HCT116 (cell line): ENCODE data around the gene CTXN1. TPM values are rescaled to one million over a fixed set of nuclear protein-coding genes. Genes with fewer than 3 reads are reported as not detected.

ENCODE experiments used
- ATAC-seq: fragments of 200-7000 bp; cut with Tn5 transposase; 2 replicates; pipeline ENCODE4 v1.9.1; 2020; ENCODE audit warnings: mild to moderate bottlenecking, moderate library complexity
- BruUV-seq: library from RNA; stranded (reverse); fragments of 400-500 nt; replicated peaks from 2 replicates; lab custom pipeline; 2021; lab: Mats Ljungman, UMichigan
- CTCF ChIA-PET: fragments of 300-600 bp; sonication (Branson Sonifier 250); formaldehyde crosslinking; loops from one replicate; lab custom pipeline; 2021; ENCODE audit warnings: antibody characterized with exemption; lab: Charles Lee
- POLR2A ChIA-PET: fragments of 300-600, 350-600 bp; sonication (Branson Sonifier 250); formaldehyde crosslinking; loops from one replicate; lab custom pipeline; 2021; ENCODE audit warnings: antibody characterized with exemption; lab: Charles Lee
- RAD21 ChIA-PET, 2 experiments: fragments of 300-600 bp; sonication (Branson Sonifier 250); formaldehyde crosslinking; loops; one replicate each; lab custom pipeline; 2023; ENCODE audit warnings: low total read pairs in 2 of 2; ENCODE audit not compliant: uncharacterized antibody in 2 of 2, unreplicated experiment in 2 of 2, low non-redundant PET in 1 of 2; lab: Charles Lee
- DNase-seq: peaks from one replicate; pipeline ENCODE4 v3.0.0-alpha.2; 2010; ENCODE audit warnings: low read depth, low spot score
- H2AFZ ChIP-seq: fragments of 200-600 bp; shearing (Covaris generic), sonication (generic); 2 replicates; pipeline ENCODE4 v1.6.1; 2017; ENCODE audit warnings: low read depth, mixed run types, mixed read lengths, antibody characterized with exemption, low read length; ENCODE audit not compliant: poor library complexity, severe bottlenecking
- H3K27ac ChIP-seq: 2 replicates; pipeline ENCODE4 v1.5.1; 2012; ENCODE audit warnings: low read depth, low read length
- H3K27me3 ChIP-seq: fragments of 200-600 bp; sonication (generic); 2 replicates; pipeline ENCODE4 v1.6.1; 2016; ENCODE audit warnings: mixed run types, low read length, mixed read lengths; ENCODE audit not compliant: insufficient read depth
- H3K36me3 ChIP-seq, 2 experiments: fragments of 200-500 bp in 1 of 2; fragments of 200-600 bp in 1 of 2; sonication (Bioruptor generic) in 1 of 2; sonication (generic) in 1 of 2; 2 replicates each; pipeline versions ENCODE4 v1.5.1 to v1.6.1; 2014 to 2016; ENCODE audit warnings: low read length in 2 of 2, inconsistent platforms in 1 of 2, mixed read lengths in 1 of 2, mixed run types in 1 of 2; ENCODE audit not compliant: insufficient read depth in 2 of 2, control insufficient read depth in 1 of 2
- H3K4me1 ChIP-seq, 2 experiments: fragments of 200-600 bp in 1 of 2; sonication (generic) in 1 of 2; 2 replicates each; pipeline versions ENCODE4 v1.5.1 to v1.6.1; 2012 to 2017; ENCODE audit warnings: low read length in 2 of 2, inconsistent platforms in 1 of 2, mild to moderate bottlenecking in 1 of 2, mixed read lengths in 1 of 2, mixed run types in 1 of 2, moderate library complexity in 1 of 2; ENCODE audit not compliant: insufficient read depth in 2 of 2, control insufficient read depth in 1 of 2
- H3K4me2 ChIP-seq: fragments of 200-600 bp; sonication (generic); 2 replicates; pipeline ENCODE4 v1.6.1; 2017; ENCODE audit warnings: mixed run types, low read length, mixed read lengths
- H3K4me3 ChIP-seq, 2 experiments: fragments of 200-600 bp in 1 of 2; sonication (generic) in 1 of 2; replicated peaks in 1 of 2; 2 replicates each; pipeline ENCODE4 v1.5.1; 2011 to 2016; ENCODE audit warnings: low read length in 2 of 2, control low read depth in 1 of 2, low read depth in 1 of 2, mild to moderate bottlenecking in 1 of 2, mixed read lengths in 1 of 2, mixed run types in 1 of 2
- H3K79me2 ChIP-seq: fragments of 200-600 bp; sonication (generic); 2 replicates; pipeline ENCODE4 v1.6.1; 2017; ENCODE audit warnings: mild to moderate bottlenecking, mixed run types, low read length, moderate library complexity, mixed read lengths; ENCODE audit not compliant: insufficient read depth
- H3K9ac ChIP-seq: fragments of 200-600 bp; sonication (generic); 2 replicates; pipeline ENCODE4 v1.6.1; 2016; ENCODE audit warnings: low read length, mixed read lengths
- H3K9me2 ChIP-seq: fragments of 200-600 bp; sonication (generic), shearing (Covaris generic); 2 replicates; pipeline ENCODE4 v1.6.1; 2017; ENCODE audit warnings: mixed run types, mild to moderate bottlenecking, moderate library complexity; ENCODE audit not compliant: insufficient read depth
- H3K9me3 ChIP-seq, 2 experiments: fragments of 200-500 bp in 1 of 2; fragments of 200-600 bp in 1 of 2; sonication (Bioruptor generic) in 1 of 2; sonication (generic) in 1 of 2; 2 replicates each; pipeline ENCODE4 v1.6.1; 2014 to 2017; ENCODE audit warnings: low read length in 2 of 2, mixed read lengths in 2 of 2, inconsistent platforms in 1 of 2, low read depth in 1 of 2, mild to moderate bottlenecking in 1 of 2, mixed run types in 1 of 2, moderate library complexity in 1 of 2; ENCODE audit not compliant: control insufficient read depth in 1 of 2, insufficient read depth in 1 of 2
- H4K20me1 ChIP-seq: fragments of 200-600 bp; sonication (generic), shearing (Covaris generic); 2 replicates; pipeline ENCODE4 v1.6.1; 2017; ENCODE audit warnings: mixed run types, mild to moderate bottlenecking, moderate library complexity; ENCODE audit not compliant: insufficient read depth
- ATF3 ChIP-seq: IDR thresholded peaks from 2 replicates; pipeline ENCODE4 v1.6.1; 2012
- CBX3 ChIP-seq: IDR thresholded peaks from 2 replicates; pipeline ENCODE4 v1.6.1; 2012; ENCODE audit warnings: low read depth
- CEBPB ChIP-seq: IDR thresholded peaks from 2 replicates; pipeline ENCODE4 v1.6.1; 2012; ENCODE audit warnings: low read depth
- EGR1 ChIP-seq: IDR thresholded peaks from 2 replicates; pipeline ENCODE4 v1.6.1; 2012; ENCODE audit warnings: low read depth
- EZH2 ChIP-seq: fragments of 200-600 bp; sonication (generic); IDR thresholded peaks from 2 replicates; pipeline ENCODE4 v1.6.1; 2017; ENCODE audit warnings: antibody characterized with exemption, mixed run types
- EZH2phosphoT487 ChIP-seq: fragments of 200-600 bp; IDR thresholded peaks from 2 replicates; pipeline ENCODE4 v1.6.1; 2018; ENCODE audit warnings: antibody characterized with exemption, borderline replicate concordance
- FOSL1 ChIP-seq: IDR thresholded peaks from 2 replicates; pipeline ENCODE4 v1.6.1; 2012; ENCODE audit warnings: low read depth
- JUND ChIP-seq: IDR thresholded peaks from 2 replicates; pipeline ENCODE4 v1.6.1; 2012
- MAX ChIP-seq: IDR thresholded peaks from 2 replicates; pipeline ENCODE4 v1.6.1; 2012
- POLR2A ChIP-seq: IDR thresholded peaks from 2 replicates; pipeline ENCODE4 v1.7.0; 2011; ENCODE audit warnings: borderline replicate concordance; ENCODE audit not compliant: insufficient read depth, insufficient read length; ENCODE audit errors: extremely low read depth
- POLR2AphosphoS5 ChIP-seq: IDR thresholded peaks from 2 replicates; pipeline ENCODE4 v1.6.1; 2011; ENCODE audit warnings: mild to moderate bottlenecking, low read depth, low read length, moderate library complexity
- RAD21 ChIP-seq: IDR thresholded peaks from 2 replicates; pipeline ENCODE4 v1.6.1; 2012; ENCODE audit warnings: low read depth, mild to moderate bottlenecking
- REST ChIP-seq: IDR thresholded peaks from 2 replicates; pipeline ENCODE4 v1.6.1; 2012; ENCODE audit warnings: low read depth
- SIN3A ChIP-seq: IDR thresholded peaks from 2 replicates; pipeline ENCODE4 v1.6.1; 2012; ENCODE audit warnings: low read depth
- SP1 ChIP-seq: IDR thresholded peaks from 2 replicates; pipeline ENCODE4 v1.6.1; 2012; ENCODE audit warnings: low read depth
- SRF ChIP-seq: IDR thresholded peaks from 2 replicates; pipeline ENCODE4 v1.6.1; 2012; ENCODE audit warnings: low read depth
- TCF7L2 ChIP-seq: IDR thresholded peaks from 2 replicates; pipeline ENCODE4 v1.7.0; 2011; ENCODE audit warnings: borderline replicate concordance, inconsistent platforms; ENCODE audit not compliant: insufficient read depth, insufficient read length; ENCODE audit errors: extremely low read depth
- YY1 ChIP-seq: IDR thresholded peaks from 2 replicates; pipeline ENCODE4 v1.6.1; 2011; ENCODE audit warnings: low read length, low read depth, moderate library complexity, mild to moderate bottlenecking; ENCODE audit not compliant: insufficient replicate concordance; ENCODE audit errors: extremely low read depth
- ZFX ChIP-seq: fragments of 450-650 bp; IDR thresholded peaks from 2 replicates; pipeline ENCODE4 v1.6.1; 2017
- intact Hi-C: fragments of 100-400 bp; cut with micrococcal nuclease; formaldehyde crosslinking; loops from 2 replicates; pipeline ENCODE4 v1.10.0; 2022
- total RNA-seq: library from RNA; stranded (reverse); gene quantifications from one replicate; pipeline ENCODE4 v1.2.1, GENCODE V29; 2021; ENCODE audit not compliant: unreplicated experiment

Gene CTXN1
- total RNA-seq, 1 experiment from 2014 or later: 56.0 TPM

- POLR2A ChIA-PET: no interaction called here
Observed at GRCh38 chr19:7894612-7895309, 31.2 kb downstream of the CTXN1 start.

More at GRCh38 chr19:7894612-7895309, 31.2 kb downstream of the CTXN1 start:
- no peaks in the 10 kb centered on the region for H3K27me3 ChIP-seq
- RAD21 ChIA-PET: no interaction called here
- DNase-seq (no peak), ATAC-seq (peak; percentile 42; the same call in 1 of the 2 replicates)
- no peak overlapping the region for H2AFZ ChIP-seq
- peaks cover 0 to 9% of the 10 kb centered on the region in 2 experiments; a peak in 2 of 4 replicates for H3K36me3 ChIP-seq
- H3K9me3 ChIP-seq: no peaks in the 10 kb centered on the region
- TF ChIP-seq CBX3 (no peak), SRF (no peak), POLR2A (no peak), CEBPB (no peak), MAX (no peak), RAD21 (no peak), JUND (no peak), ATF3 (no peak), ZFX (no peak), EZH2phosphoT487 (no peak), SP1 (no peak), FOSL1 (no peak), SIN3A (no peak), REST (no peak), EZH2 (no peak), YY1 (no peak), TCF7L2 (no peak), POLR2AphosphoS5 (no peak), EGR1 (no peak)
- no peaks in the 10 kb centered on the region for H3K9me2 ChIP-seq
- H3K4me1 ChIP-seq: peaks cover 0 to 3% of the 10 kb centered on the region in 2 experiments; a peak in 1 of 4 replicates
- no peak overlapping the region for H3K4me3 ChIP-seq
- no peaks in the 10 kb centered on the region for H4K20me1 ChIP-seq
- H3K79me2 ChIP-seq: peaks cover 32% of the 10 kb centered on the region
- CTCF ChIA-PET: no interaction called here
- intact Hi-C loops: no loop called here
- no TSS peak for BruUV-seq
- H3K27ac ChIP-seq: no peak overlapping the region
- H3K9ac ChIP-seq: no peak overlapping the region
- H3K4me2 ChIP-seq: no peak overlapping the region
